Type B pancreatic cell (in vitro differentiated cells): ENCODE data around the gene RBM4. TPM values are rescaled to one million over a fixed set of nuclear protein-coding genes. Genes with fewer than 3 reads are reported as not detected.
"Not testable (repeated sequence)": the region's sequence is repeated elsewhere in the genome, so short reads cannot be mapped to it uniquely, and the experiment has no call there.

Source experiments
- DNase-seq: peaks from one replicate; pipeline ENCODE4 v3.0.0; 2021; ENCODE audit warnings: mixed read lengths; ENCODE audit not compliant: unreplicated experiment; ENCODE audit errors: extremely low spot score
- H3K27ac Mint-ChIP-seq: 2 replicates; pipeline ENCODE4 v1.8.0; 2021; ENCODE audit warnings: mild to moderate bottlenecking, mixed read lengths
- H3K27me3 Mint-ChIP-seq: 2 replicates; pipeline ENCODE4 v1.8.0; 2021; ENCODE audit warnings: mixed read lengths
- H3K36me3 Mint-ChIP-seq: 2 replicates; pipeline ENCODE4 v1.8.0; 2021; ENCODE audit warnings: mixed read lengths
- H3K4me1 Mint-ChIP-seq: one replicate; pipeline ENCODE4 v1.8.0; 2021; ENCODE audit warnings: mixed read lengths; ENCODE audit not compliant: unreplicated experiment
- H3K4me3 Mint-ChIP-seq: 2 replicates; pipeline ENCODE4 v1.8.0; 2021; ENCODE audit warnings: mild to moderate bottlenecking, mixed read lengths
- H3K9me3 Mint-ChIP-seq: 2 replicates; pipeline ENCODE4 v1.8.0; 2021; ENCODE audit warnings: mixed read lengths
- CTCF ChIP-seq: fragments of 200-600 bp; sonication (generic); conservative IDR thresholded peaks from 2 replicates; pipeline ENCODE4 v1.5.0; 2021; ENCODE audit warnings: antibody characterized with exemption, mild to moderate bottlenecking
- total RNA-seq: library from RNA; stranded (reverse); gene quantifications from 2 replicates; pipeline ENCODE4 v1.2.1, GENCODE V29; 2021; ENCODE audit warnings: low replicate concordance

RBM4 gene
- total RNA-seq, 1 donor from 2014 or later, result 228 TPM

GRCh38 chr11:66600631-66601233 is 37.8 kb upstream of the RBM4 start:
- no peak for TF ChIP-seq CTCF
- DNase-seq, result no peak
- peak overlapping the region; percentile 59 for H3K27ac Mint-ChIP-seq
- H3K9me3 Mint-ChIP-seq, result no peaks in the 10 kb centered on the region
- no peak overlapping the region for H3K4me3 Mint-ChIP-seq
- no peaks in the 10 kb centered on the region for H3K27me3 Mint-ChIP-seq
- peaks cover 4% of the 10 kb centered on the region for H3K36me3 Mint-ChIP-seq
- peaks cover 5% of the 10 kb centered on the region for H3K4me1 Mint-ChIP-seq

- H3K27me3 Mint-ChIP-seq, result no peaks in the 10 kb centered on the region
- no peak for DNase-seq
- H3K4me1 Mint-ChIP-seq, result peaks cover 5% of the 10 kb centered on the region
- H3K36me3 Mint-ChIP-seq, result peaks cover 4% of the 10 kb centered on the region
- no peak for TF ChIP-seq CTCF
- no peak overlapping the region for H3K27ac Mint-ChIP-seq
- no peaks in the 10 kb centered on the region for H3K9me3 Mint-ChIP-seq
- H3K4me3 Mint-ChIP-seq, result no peak overlapping the region
These were observed 35.4 kb upstream of the RBM4 start for GRCh38 chr11:66603072-66603471.

- H3K9me3 Mint-ChIP-seq, result no peaks in the 10 kb centered on the region
- no peak overlapping the region for H3K4me3 Mint-ChIP-seq
- TF ChIP-seq CTCF, result no peak
- peaks cover 4% of the 10 kb centered on the region for H3K36me3 Mint-ChIP-seq
- DNase-seq, result no peak
- H3K27ac Mint-ChIP-seq, result no peak overlapping the region
- peaks cover 5% of the 10 kb centered on the region for H3K4me1 Mint-ChIP-seq
- no peaks in the 10 kb centered on the region for H3K27me3 Mint-ChIP-seq
These were observed 34.3 kb upstream of the RBM4 start for GRCh38 chr11:66604155-66604554.

- not testable (repeated sequence) for H3K27ac Mint-ChIP-seq, DNase-seq, H3K36me3 Mint-ChIP-seq, H3K4me3 Mint-ChIP-seq, H3K4me1 Mint-ChIP-seq, H3K9me3 Mint-ChIP-seq, H3K27me3 Mint-ChIP-seq
These were observed 31.9 kb upstream of the RBM4 start for GRCh38 chr11:66606608-66607007.

- H3K4me1 Mint-ChIP-seq, result no peaks in the 10 kb centered on the region
- H3K27ac Mint-ChIP-seq, result no peak overlapping the region
- H3K4me3 Mint-ChIP-seq, result no peak overlapping the region
- H3K9me3 Mint-ChIP-seq, result no peaks in the 10 kb centered on the region
- no peak for DNase-seq
- no peak for TF ChIP-seq CTCF
- no peaks in the 10 kb centered on the region for H3K27me3 Mint-ChIP-seq
- H3K36me3 Mint-ChIP-seq, result peaks cover 1% of the 10 kb centered on the region
These were observed 31.2 kb upstream of the RBM4 start for GRCh38 chr11:66607126-66607834.
